Activated effector memory CD4-positive, alpha-beta T cell treated with Interleukin-2 at 50 U/mL for 16 hours (primary cell): ENCODE results near the gene CCN6.
"Not testable (repeated sequence)": the region's sequence is repeated elsewhere in the genome, so short reads cannot be mapped to it uniquely, and the experiment has no call there.

Experiments
- DNase-seq: peaks from one replicate; pipeline ENCODE4 v3.0.0-alpha.2; 2020

CCN6 gene

GRCh38 chr6:112030206-112030960 is 23.5 kb upstream of the CCN6 start:
- DNase-seq: no peak

DNA sequence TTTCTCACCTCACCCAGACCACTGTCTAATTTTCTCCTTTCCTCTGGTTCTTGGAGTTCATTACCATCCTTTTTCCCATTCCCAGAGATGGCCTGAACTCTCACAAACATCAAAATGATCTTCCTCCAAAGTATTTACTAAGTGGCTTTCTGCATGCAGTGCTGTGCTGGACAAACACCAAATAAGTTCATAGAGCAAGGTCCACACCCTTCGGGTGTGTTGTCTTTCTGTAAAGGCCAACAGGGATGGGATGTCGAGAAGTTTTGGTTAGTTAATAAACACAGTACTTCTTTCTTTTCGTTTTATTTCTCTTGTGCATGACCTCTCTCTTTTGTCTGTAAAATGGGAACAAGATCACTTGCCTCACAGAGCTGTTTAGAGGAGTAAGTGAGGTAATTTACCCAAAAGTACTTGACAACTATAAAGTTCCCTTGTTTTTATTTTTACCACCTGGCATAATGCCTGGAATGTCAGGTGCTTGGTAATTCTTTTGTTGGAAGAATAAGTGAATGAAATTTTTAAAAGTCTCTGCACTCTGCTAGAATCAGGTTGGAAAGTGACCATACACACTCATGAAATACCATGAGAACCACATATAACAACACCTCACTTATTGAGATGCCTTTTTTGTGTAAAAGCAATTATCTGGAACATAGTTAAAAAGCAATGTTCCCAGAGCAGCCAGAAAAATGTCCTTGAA is 22.8 kb upstream of the CCN6 start:
- DNase-seq: no peak

DNA sequence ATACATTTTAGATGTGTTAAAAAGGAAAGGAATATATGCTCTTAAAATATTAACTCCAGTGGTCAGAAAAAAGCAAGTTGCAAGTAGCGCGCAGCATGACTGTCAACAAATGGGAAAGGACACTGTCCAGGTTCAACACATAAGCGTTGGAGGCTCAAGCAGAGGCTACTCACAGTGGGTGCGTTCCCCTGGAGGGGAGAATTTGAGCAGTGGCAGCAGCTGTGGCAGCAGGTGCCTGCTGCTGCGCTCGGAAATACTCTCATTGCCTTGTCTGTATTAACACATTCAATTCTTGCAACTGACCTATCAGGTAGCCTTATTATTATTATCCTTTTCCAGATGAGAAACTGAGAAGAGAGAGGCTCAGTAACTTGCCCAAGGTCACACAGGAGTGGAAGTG is 21.9 kb upstream of the CCN6 start:
- no peak for DNase-seq

DNA sequence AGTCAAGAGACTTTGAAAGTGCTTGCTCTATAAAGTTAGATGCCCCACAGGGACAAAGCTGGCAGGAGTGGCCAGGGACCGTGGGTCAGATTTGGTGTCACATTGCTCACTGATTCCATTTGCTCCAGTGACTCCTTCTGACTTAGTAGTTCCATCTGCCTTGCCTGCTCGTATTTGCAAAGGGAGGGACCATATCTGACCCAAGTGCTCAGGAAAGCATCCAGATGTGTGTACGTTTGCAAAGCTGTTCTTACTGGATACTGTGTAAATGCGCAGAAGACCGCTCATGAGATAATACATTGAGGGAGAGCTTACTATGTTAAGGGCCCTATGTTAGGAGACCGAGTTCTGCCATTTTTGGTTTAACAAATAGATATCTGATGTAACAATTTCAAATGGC is 21.2 kb upstream of the CCN6 start:
- no peak for DNase-seq

DNA sequence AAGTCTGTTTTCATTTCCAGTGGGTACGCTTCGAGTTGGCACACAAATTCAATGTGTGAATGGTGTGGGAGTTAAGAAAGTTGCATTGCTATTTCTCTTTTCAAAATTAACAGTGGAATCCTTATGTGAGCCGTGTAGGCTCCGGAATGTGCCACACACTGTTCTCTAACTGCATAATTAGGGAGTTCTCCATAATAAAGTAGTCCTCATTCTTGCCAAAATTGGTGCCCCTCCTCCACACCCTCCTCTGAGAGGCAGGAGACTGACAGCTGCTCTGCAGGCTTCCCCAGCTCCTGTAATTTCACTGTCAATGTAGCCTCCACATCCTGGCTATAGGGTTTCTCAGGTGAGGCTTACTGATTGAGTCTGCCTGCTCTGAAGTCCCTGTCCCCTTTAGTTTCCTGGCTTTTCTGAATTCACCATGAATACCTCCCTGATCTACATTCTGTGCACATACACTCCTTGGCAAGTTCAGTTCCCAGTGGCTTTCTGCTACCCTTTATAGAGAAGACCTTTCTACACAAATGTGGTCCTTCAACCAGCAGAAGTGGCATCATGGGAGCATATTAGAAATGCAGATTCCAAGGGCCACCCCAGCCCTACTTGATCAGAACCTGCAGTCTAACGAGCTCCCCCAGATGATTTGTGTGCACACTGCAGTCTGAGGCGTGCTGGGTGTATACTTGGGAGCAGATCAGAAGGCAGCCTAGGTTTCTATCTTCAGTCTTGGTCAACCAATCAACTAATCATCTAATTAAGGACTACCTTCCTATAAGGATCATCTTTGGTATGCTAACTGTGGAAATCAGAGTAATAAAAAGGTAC is 19.9 kb upstream of the CCN6 start:
- DNase-seq: no peak

DNA sequence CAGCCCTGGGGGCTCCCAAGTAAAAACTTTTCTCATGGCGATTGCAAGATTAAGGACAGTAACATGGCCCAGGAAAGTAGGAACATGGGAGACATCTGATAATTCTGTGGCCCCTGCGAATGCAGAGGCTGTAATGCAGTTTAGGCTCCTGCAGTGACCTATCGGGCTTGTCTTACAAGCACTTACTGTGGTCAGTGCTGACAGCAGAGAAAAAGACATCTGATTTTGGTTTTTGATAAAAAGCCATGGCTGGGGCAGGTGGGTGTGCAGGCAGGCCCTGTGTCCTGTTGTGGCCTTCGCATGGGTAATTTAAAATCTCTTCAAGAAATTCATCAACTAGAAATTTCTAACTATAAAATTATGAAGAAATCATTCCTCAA is 19.3 kb upstream of the CCN6 start:
- DNase-seq: no peak

- DNase-seq: no peak
Measured at GRCh38 chr6:112036088-112036637, 17.7 kb upstream of the CCN6 start.

DNA sequence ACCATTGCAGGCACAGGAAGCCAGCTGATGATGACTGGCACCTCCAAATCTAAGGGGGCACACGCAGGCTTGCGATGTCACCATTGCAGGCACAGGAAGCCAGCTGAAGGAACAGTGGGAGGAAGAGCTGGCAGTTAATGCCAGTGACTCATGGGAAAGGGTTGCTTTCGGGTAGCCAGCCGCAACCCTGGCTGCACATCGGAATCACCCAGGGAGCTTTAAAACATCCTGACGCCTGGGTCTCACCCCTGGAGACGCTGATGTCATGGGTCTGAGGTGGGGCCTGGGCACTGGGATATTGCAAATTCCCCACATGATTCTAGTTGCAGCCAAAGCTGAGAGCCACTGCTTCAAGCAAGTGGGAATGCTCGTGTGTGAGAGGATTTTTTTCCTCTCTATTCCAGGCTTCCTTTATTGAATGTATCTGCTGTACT is 16.1 kb upstream of the CCN6 start:
- no peak for DNase-seq

- DNase-seq: no peak
Measured at GRCh38 chr6:112038268-112038667, 15.6 kb upstream of the CCN6 start.

GRCh38 chr6:112038756-112039430 is 15.0 kb upstream of the CCN6 start:
- DNase-seq: no peak

DNA sequence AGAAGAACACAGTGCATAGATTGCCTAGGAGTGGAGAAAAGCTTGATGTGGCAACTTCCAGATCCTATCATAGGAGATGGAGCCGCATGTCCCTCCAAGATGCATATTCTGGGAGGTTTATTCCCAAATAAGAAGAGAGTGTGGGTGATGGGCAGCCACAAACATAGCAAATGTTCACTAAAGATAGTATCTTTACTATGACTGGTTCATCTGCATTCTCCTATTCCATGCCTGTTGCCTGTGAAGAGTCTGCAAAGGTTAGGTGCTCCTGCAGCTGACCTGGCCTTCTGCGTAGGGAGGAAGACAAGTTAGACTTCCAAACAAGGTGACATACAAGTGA is 14.5 kb upstream of the CCN6 start:
- DNase-seq: no peak

DNA sequence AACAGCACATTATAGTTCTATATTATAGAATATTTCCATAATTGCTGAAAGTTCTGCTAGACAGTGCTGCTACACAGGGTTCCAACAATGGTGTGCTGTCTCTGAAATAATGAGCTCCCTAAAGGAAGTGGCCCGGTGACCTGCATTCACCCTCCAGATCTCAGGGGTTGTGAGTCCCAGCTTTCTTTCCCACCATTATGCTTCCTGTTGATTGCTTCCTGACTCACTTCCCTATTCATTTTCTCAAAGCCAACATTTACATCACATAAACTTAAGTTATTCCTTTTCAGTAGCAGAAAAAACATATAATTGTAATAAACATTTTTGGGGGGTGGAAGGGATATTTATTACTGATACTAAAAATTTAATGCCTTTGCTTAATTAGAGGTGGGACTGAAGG is 12.9 kb upstream of the CCN6 start:
- no peak for DNase-seq

DNA sequence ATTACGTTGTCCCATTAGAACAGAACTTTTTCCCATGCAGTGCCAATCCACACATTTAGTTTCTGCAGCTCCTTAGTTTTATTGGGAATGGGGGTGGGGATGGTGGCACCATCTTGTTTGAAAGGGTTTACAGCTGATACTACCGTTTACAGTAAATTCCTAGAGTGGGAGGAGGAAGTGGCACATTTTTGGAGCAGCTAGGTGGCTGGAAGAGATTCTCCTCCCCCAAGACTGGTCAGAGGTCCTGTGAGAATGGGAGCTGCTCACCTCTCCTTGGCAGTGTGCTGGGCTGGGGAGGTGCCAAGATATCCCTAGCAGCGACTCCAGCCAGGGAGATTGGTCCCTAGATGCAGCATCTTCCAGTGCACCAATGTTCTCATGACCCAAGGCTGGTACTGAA is 12.4 kb upstream of the CCN6 start:
- DNase-seq: no peak

- DNase-seq: peak; percentile 83
Measured at GRCh38 chr6:112043032-112044007, 10.6 kb upstream of the CCN6 start.

DNA sequence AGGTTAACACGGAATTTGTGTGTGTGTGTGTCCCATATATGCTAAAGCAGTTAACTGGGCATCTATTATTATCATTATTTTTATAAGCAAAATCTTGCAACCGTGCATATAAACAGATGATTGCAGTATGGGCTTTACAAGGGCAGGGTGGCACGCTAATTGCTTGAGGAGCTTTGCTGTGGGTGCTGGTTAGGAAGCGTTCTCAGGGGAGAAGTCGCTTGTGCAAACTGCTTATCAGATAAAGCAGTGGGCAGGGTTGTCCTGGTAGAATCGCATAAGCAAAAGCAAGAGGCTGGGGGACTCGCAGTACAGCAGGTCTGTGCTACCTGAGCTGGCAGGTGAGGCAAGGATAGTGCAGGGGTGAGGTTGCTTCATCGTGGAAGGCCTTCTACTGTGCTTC is 9.7 kb upstream of the CCN6 start:
- no peak for DNase-seq

- no peak for DNase-seq
Measured at GRCh38 chr6:112044856-112045255, 9.0 kb upstream of the CCN6 start.

- DNase-seq: not testable (repeated sequence)
Measured at GRCh38 chr6:112047523-112047922, 6.4 kb upstream of the CCN6 start.

GRCh38 chr6:112049026-112049799 is 4.7 kb upstream of the CCN6 start:
- DNase-seq: no peak

- no peak for DNase-seq
Measured at GRCh38 chr6:112049996-112050395, 3.9 kb upstream of the CCN6 start.

- no peak for DNase-seq
Measured at GRCh38 chr6:112050429-112050828, 3.5 kb upstream of the CCN6 start.

GRCh38 chr6:112051251-112051740 is 2.6 kb upstream of the CCN6 start:
- not testable (repeated sequence) for DNase-seq
